ENCODE results near the gene GCLM. TPM values are rescaled to one million over a fixed set of nuclear protein-coding genes. Genes with fewer than 3 reads are reported as not detected.
"Not testable (repeated sequence)": the region's sequence is repeated elsewhere in the genome, so short reads cannot be mapped to it uniquely, and the experiment has no call there.

The GCLM gene
- total RNA-seq, 1 experiment from 2014 or later = 20.9 TPM

- no peak overlapping the region for H3K4me3 Mint-ChIP-seq (ENCODE audit: low read depth, unreplicated experiment)
- intact Hi-C loops (cut with micrococcal nuclease; ENCODE audit: unreplicated experiment) = no loop called here
- no peak overlapping the region for H3K27ac Mint-ChIP-seq (ENCODE audit: unreplicated experiment)
- no peaks in the 10 kb centered on the region for H3K9me3 Mint-ChIP-seq (ENCODE audit: low read depth, unreplicated experiment)
- H3K27me3 Mint-ChIP-seq (ENCODE audit: unreplicated experiment) = no peaks in the 10 kb centered on the region
- H3K4me1 Mint-ChIP-seq (ENCODE audit: low read depth, unreplicated experiment) = peaks cover 10% of the 10 kb centered on the region
- CTCF ChIA-PET = interaction anchor here (0.9 kb wide), 1 partner anchor 466 kb away, joined by 3 read pairs; no protein-coding TSS in a partner anchor
- DNase-seq = no peak
- BruUV-seq (replicated peaks) = no TSS peak
- no peak for TF ChIP-seq CTCF (IDR thresholded peaks at IDR 0.05; ENCODE audit: unreplicated experiment)
- peaks cover 52% of the 10 kb centered on the region for H3K36me3 Mint-ChIP-seq (ENCODE audit: insufficient read depth, unreplicated experiment)
Measured at GRCh38 chr1:93869653-93870052, 39.6 kb downstream of the GCLM start.

GRCh38 chr1:93868492-93868891 lies 40.7 kb downstream of the GCLM start:
- peaks cover 40% of the 10 kb centered on the region for H3K36me3 Mint-ChIP-seq (ENCODE audit: insufficient read depth, unreplicated experiment)
- CTCF ChIA-PET = interaction anchor here (0.9 kb wide), 1 partner anchor 467 kb away, joined by 3 read pairs; no protein-coding TSS in a partner anchor
- BruUV-seq (replicated peaks); H3K9me3 Mint-ChIP-seq (ENCODE audit: low read depth, unreplicated experiment); DNase-seq; H3K4me3 Mint-ChIP-seq (ENCODE audit: low read depth, unreplicated experiment); intact Hi-C loops (cut with micrococcal nuclease; ENCODE audit: unreplicated experiment); H3K4me1 Mint-ChIP-seq (ENCODE audit: low read depth, unreplicated experiment); H3K27me3 Mint-ChIP-seq (ENCODE audit: unreplicated experiment); H3K27ac Mint-ChIP-seq (ENCODE audit: unreplicated experiment): not testable (repeated sequence)

- TSS peak; percentile 2 for BruUV-seq (replicated peaks)
- CTCF ChIA-PET = no interaction called here
- Mint-ChIP-seq H3K4me3 (ENCODE audit: low read depth, unreplicated experiment) (no peak overlapping the region), H3K27me3 (ENCODE audit: unreplicated experiment) (no peaks in the 10 kb centered on the region), H3K9me3 (ENCODE audit: low read depth, unreplicated experiment) (no peaks in the 10 kb centered on the region), H3K27ac (ENCODE audit: unreplicated experiment) (no peak overlapping the region), H3K4me1 (ENCODE audit: low read depth, unreplicated experiment) (no peaks in the 10 kb centered on the region), H3K36me3 (ENCODE audit: insufficient read depth, unreplicated experiment) (peaks cover 19% of the 10 kb centered on the region)
- intact Hi-C loops (cut with micrococcal nuclease; ENCODE audit: unreplicated experiment) = no loop called here
- no peak for DNase-seq
- no peak for TF ChIP-seq CTCF (IDR thresholded peaks at IDR 0.05; ENCODE audit: unreplicated experiment)
Measured at GRCh38 chr1:93865253-93865652, 44.0 kb downstream of the GCLM start.

- Mint-ChIP-seq H3K4me3 (ENCODE audit: low read depth, unreplicated experiment) (no peak overlapping the region), H3K36me3 (ENCODE audit: insufficient read depth, unreplicated experiment) (peaks cover 9% of the 10 kb centered on the region), H3K27me3 (ENCODE audit: unreplicated experiment) (no peaks in the 10 kb centered on the region), H3K4me1 (ENCODE audit: low read depth, unreplicated experiment) (no peaks in the 10 kb centered on the region), H3K9me3 (ENCODE audit: low read depth, unreplicated experiment) (no peaks in the 10 kb centered on the region), H3K27ac (ENCODE audit: unreplicated experiment) (no peak overlapping the region)
- no TSS peak for BruUV-seq (replicated peaks)
- no peak for TF ChIP-seq CTCF (IDR thresholded peaks at IDR 0.05; ENCODE audit: unreplicated experiment)
- intact Hi-C loops (cut with micrococcal nuclease; ENCODE audit: unreplicated experiment) = no loop called here
- DNase-seq = no peak
- CTCF ChIA-PET = no interaction called here
Measured at GRCh38 chr1:93864175-93864574, 45.1 kb downstream of the GCLM start.

GRCh38 chr1:93857653-93858052 lies 51.6 kb downstream of the GCLM start:
- H3K36me3 Mint-ChIP-seq (ENCODE audit: insufficient read depth, unreplicated experiment); DNase-seq; H3K4me1 Mint-ChIP-seq (ENCODE audit: low read depth, unreplicated experiment); H3K27ac Mint-ChIP-seq (ENCODE audit: unreplicated experiment); H3K9me3 Mint-ChIP-seq (ENCODE audit: low read depth, unreplicated experiment); H3K4me3 Mint-ChIP-seq (ENCODE audit: low read depth, unreplicated experiment); intact Hi-C loops (cut with micrococcal nuclease; ENCODE audit: unreplicated experiment); CTCF ChIA-PET; BruUV-seq (replicated peaks): not testable (repeated sequence)
- H3K27me3 Mint-ChIP-seq (ENCODE audit: unreplicated experiment) = peaks cover 16% of the 10 kb centered on the region

GRCh38 chr1:93855983-93856382 lies 53.2 kb downstream of the GCLM start:
- BruUV-seq (replicated peaks); H3K4me1 Mint-ChIP-seq (ENCODE audit: low read depth, unreplicated experiment); H3K36me3 Mint-ChIP-seq (ENCODE audit: insufficient read depth, unreplicated experiment); H3K9me3 Mint-ChIP-seq (ENCODE audit: low read depth, unreplicated experiment); H3K27ac Mint-ChIP-seq (ENCODE audit: unreplicated experiment); DNase-seq; H3K4me3 Mint-ChIP-seq (ENCODE audit: low read depth, unreplicated experiment); CTCF ChIA-PET; intact Hi-C loops (cut with micrococcal nuclease; ENCODE audit: unreplicated experiment): not testable (repeated sequence)
- peaks cover 16% of the 10 kb centered on the region for H3K27me3 Mint-ChIP-seq (ENCODE audit: unreplicated experiment)
